ENCODE measurements around the gene NAXD. TPM values are rescaled to one million over a fixed set of nuclear protein-coding genes. Genes with fewer than 3 reads are reported as not detected.
A peak's percentile ranks its signal among the peaks of the same experiment; 100 is the strongest.

NAXD gene
- total RNA-seq, 1 donor from 2014 or later, result 17.7 TPM

DNA sequence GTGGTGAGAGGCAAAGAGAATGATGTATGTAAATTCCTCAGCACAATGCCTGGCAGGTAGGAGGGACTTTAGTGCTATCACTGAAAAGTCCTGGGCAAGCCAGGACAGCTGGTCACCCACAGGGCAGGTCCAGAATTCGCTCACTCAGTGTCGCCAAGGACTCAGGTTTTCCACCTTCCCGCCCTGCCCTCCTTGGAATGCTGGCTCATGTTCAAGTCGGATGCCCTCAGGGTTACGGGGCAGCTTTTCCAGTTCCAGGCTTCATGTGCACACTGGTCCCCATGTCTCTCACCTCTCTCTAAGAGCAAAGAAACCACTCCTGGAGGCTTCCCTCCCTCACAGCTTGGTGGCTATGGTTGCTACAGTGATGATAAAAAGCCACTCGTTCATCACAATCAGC, 24.8 kb upstream of the NAXD start:
- peaks cover 6% of the 10 kb centered on the region for H3K27me3 Mint-ChIP-seq (ENCODE audit: insufficient read depth, low read depth)
- Histone ChIP-seq H3K79me2 (ENCODE audit: low read depth) (no peaks in the 10 kb centered on the region), H3K9ac (no peak overlapping the region), H3K27me3 (no peaks in the 10 kb centered on the region), H3K4me3 (no peak overlapping the region), H3K4me2 (no peak overlapping the region), H3F3A (ENCODE audit: low read depth) (peaks cover 3% of the 10 kb centered on the region), H3K4me1 (no peaks in the 10 kb centered on the region), H3K36me3 (no peaks in the 10 kb centered on the region), H3K27ac (no peak overlapping the region), H2AFZ (replicated peaks) (no peak overlapping the region), H3K9me3 (ENCODE audit: low read depth) (no peaks in the 10 kb centered on the region), H4K20me1 (ENCODE audit: low read depth) (no peaks in the 10 kb centered on the region)
- DNase-seq (ENCODE audit: low spot score), result no peak
- H3K27ac Mint-ChIP-seq, result no peak overlapping the region
- H3K4me3 Mint-ChIP-seq, result no peak overlapping the region
- TF ChIP-seq EZH2 (IDR thresholded peaks at IDR 0.05), result no peak
- TF ChIP-seq, protein P1, sequence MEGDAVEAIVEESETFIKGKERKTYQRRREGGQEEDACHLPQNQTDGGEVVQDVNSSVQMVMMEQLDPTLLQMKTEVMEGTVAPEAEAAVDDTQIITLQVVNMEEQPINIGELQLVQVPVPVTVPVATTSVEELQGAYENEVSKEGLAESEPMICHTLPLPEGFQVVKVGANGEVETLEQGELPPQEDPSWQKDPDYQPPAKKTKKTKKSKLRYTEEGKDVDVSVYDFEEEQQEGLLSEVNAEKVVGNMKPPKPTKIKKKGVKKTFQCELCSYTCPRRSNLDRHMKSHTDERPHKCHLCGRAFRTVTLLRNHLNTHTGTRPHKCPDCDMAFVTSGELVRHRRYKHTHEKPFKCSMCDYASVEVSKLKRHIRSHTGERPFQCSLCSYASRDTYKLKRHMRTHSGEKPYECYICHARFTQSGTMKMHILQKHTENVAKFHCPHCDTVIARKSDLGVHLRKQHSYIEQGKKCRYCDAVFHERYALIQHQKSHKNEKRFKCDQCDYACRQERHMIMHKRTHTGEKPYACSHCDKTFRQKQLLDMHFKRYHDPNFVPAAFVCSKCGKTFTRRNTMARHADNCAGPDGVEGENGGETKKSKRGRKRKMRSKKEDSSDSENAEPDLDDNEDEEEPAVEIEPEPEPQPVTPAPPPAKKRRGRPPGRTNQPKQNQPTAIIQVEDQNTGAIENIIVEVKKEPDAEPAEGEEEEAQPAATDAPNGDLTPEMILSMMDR (IDR thresholded peaks at IDR 0.05), result no peak
- no peak for TF ChIP-seq EZH2phosphoT487 (IDR thresholded peaks at IDR 0.05)
- H3K36me3 Mint-ChIP-seq, result no peaks in the 10 kb centered on the region
- no peaks in the 10 kb centered on the region for H3K4me1 Mint-ChIP-seq
- peaks cover 2% of the 10 kb centered on the region for H3K9me3 Mint-ChIP-seq

DNA sequence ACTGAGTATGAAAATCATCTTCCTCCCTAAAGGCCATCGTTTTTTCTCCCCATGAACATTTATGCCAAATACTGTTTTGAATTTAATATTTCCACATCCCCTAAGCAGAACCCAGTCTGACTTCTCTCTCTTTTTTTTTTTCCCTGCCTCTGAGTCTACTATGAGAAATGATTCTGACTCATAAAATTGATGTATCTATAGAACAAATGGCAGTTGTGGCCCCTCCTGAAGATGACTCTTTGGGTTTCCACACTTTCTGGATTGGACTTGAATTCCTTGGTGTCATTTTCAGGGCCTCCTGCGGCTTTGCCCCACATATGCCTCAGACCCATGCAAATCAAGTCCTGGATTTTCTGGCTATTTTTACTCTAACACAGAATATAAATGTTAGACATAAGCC, 22.7 kb upstream of the NAXD start:
- Histone ChIP-seq H3K36me3 (no peaks in the 10 kb centered on the region), H3K27ac (no peak overlapping the region), H3F3A (ENCODE audit: low read depth) (peaks cover 3% of the 10 kb centered on the region), H3K4me3 (no peak overlapping the region), H3K4me2 (no peak overlapping the region), H3K79me2 (ENCODE audit: low read depth) (no peaks in the 10 kb centered on the region), H3K9ac (no peak overlapping the region), H4K20me1 (ENCODE audit: low read depth) (no peaks in the 10 kb centered on the region), H3K27me3 (no peaks in the 10 kb centered on the region), H3K9me3 (ENCODE audit: low read depth) (no peaks in the 10 kb centered on the region), H2AFZ (replicated peaks) (no peak overlapping the region), H3K4me1 (no peaks in the 10 kb centered on the region)
- Mint-ChIP-seq H3K4me3 (no peak overlapping the region), H3K9me3 (no peaks in the 10 kb centered on the region), H3K27ac (no peak overlapping the region), H3K36me3 (no peaks in the 10 kb centered on the region), H3K4me1 (no peaks in the 10 kb centered on the region), H3K27me3 (ENCODE audit: insufficient read depth, low read depth) (peaks cover 3% of the 10 kb centered on the region)
- DNase-seq (ENCODE audit: low spot score), result no peak
- no peak for TF ChIP-seq EZH2 (IDR thresholded peaks at IDR 0.05)
- no peak for TF ChIP-seq EZH2phosphoT487 (IDR thresholded peaks at IDR 0.05)
- TF ChIP-seq, protein P1 (IDR thresholded peaks at IDR 0.05), result no peak

DNA sequence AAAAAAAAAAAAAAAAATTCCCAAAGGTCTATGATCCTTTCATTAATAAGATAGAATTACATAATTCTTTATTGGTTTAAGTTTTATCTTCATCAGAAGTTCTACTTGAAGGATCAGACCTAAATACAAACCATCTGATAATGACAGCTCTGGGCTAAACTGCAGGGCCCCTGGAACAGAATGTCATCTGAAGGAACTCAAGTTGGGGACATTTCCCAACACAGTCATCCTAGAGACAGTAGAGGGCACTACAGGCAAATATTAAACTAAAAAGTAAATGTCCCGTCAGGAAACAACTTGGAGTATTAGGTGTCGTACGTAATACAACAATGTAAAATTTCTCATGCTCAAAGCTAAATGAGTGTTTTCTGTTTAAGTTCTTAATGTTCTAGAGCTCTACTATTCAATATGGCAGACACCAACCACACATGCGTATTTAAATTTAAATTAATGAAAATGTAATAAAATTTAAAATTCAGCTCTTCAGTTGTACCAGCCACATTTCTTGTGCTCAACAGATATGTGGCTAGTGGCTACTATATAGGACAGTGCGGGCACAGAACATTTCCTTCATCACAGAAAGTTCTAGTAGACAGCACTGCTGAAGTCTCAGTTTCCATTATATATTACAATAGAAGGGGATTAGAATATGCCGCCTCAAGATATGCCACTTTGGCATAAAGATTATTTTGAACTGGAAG, 21.8 kb upstream of the NAXD start:
- peak; percentile 65 for DNase-seq (ENCODE audit: low spot score)
- no peak overlapping the region for H3K4me2 ChIP-seq
- peak overlapping the region; percentile 60 for H3K27ac Mint-ChIP-seq
- no peaks in the 10 kb centered on the region for H3K36me3 Mint-ChIP-seq
- no peaks in the 10 kb centered on the region for H3K27me3 ChIP-seq
- H3K9ac ChIP-seq, result no peak overlapping the region
- no peaks in the 10 kb centered on the region for H3K79me2 ChIP-seq (ENCODE audit: low read depth)
- H3K27me3 Mint-ChIP-seq (ENCODE audit: insufficient read depth, low read depth), result peaks cover 3% of the 10 kb centered on the region
- no peak overlapping the region for H2AFZ ChIP-seq (replicated peaks)
- H3K36me3 ChIP-seq, result no peaks in the 10 kb centered on the region
- H3K9me3 Mint-ChIP-seq, result no peaks in the 10 kb centered on the region
- H3K27ac ChIP-seq, result no peak overlapping the region
- no peaks in the 10 kb centered on the region for H3K4me1 Mint-ChIP-seq
- H4K20me1 ChIP-seq (ENCODE audit: low read depth), result no peaks in the 10 kb centered on the region
- TF ChIP-seq EZH2 (IDR thresholded peaks at IDR 0.05), result no peak
- TF ChIP-seq, protein P1 (IDR thresholded peaks at IDR 0.05), result peak; percentile 68
- H3K4me1 ChIP-seq, result no peaks in the 10 kb centered on the region
- no peak overlapping the region for H3K4me3 ChIP-seq
- no peaks in the 10 kb centered on the region for H3K9me3 ChIP-seq (ENCODE audit: low read depth)
- peaks cover 3% of the 10 kb centered on the region for H3F3A ChIP-seq (ENCODE audit: low read depth)
- H3K4me3 Mint-ChIP-seq, result no peak overlapping the region
